HEK293T (cell line): ENCODE results near the gene FAM43A.

Experiments
- CTCF ChIA-PET: fragments of 350-600 bp; formaldehyde crosslinking; extraction: SDS; loops from one replicate; lab custom pipeline; 2021; ENCODE audit warnings: antibody characterized with exemption, inconsistent platforms; lab: Yijun Ruan, JAX
- POLR2A ChIA-PET: fragments of 350-600 bp; formaldehyde crosslinking; extraction: SDS; loops from one replicate; lab custom pipeline; 2020; ENCODE audit warnings: antibody characterized with exemption, inconsistent platforms; lab: Yijun Ruan, JAX
- DNase-seq: peaks from one replicate; pipeline ENCODE4 v3.0.0; 2012; ENCODE audit warnings: mixed read lengths; ENCODE audit errors: extremely low spot score
- ARNT ChIP-seq: fragments of 450-650 bp; IDR thresholded peaks from 2 replicates; pipeline ENCODE4 v1.6.1; 2017; ENCODE audit warnings: mild to moderate bottlenecking
- BHLHE40 ChIP-seq: fragments of 450-650 bp; IDR thresholded peaks from 2 replicates; pipeline ENCODE4 v1.6.1; 2016; ENCODE audit warnings: mild to moderate bottlenecking, moderate library complexity, borderline replicate concordance
- CTBP1 ChIP-seq: fragments of 450-650 bp; IDR thresholded peaks from 2 replicates; pipeline ENCODE4 v1.6.1; 2016; ENCODE audit warnings: borderline replicate concordance
- ELF4 ChIP-seq: fragments of 450-650 bp; IDR thresholded peaks from 2 replicates; pipeline ENCODE4 v1.6.1; 2017; ENCODE audit warnings: antibody characterized with exemption
- FOXA1 ChIP-seq: fragments of 450-650 bp; IDR thresholded peaks from 2 replicates; pipeline ENCODE4 v1.6.1; 2016; ENCODE audit warnings: mild to moderate bottlenecking
- FOXK2 ChIP-seq: fragments of 450-650 bp; IDR thresholded peaks from 2 replicates; pipeline ENCODE4 v1.6.1; 2016; ENCODE audit warnings: mild to moderate bottlenecking
- FOXM1 ChIP-seq: fragments of 450-650 bp; IDR thresholded peaks from 2 replicates; pipeline ENCODE4 v1.6.1; 2017; ENCODE audit warnings: mild to moderate bottlenecking, borderline replicate concordance
- HDGF ChIP-seq: fragments of 450-650 bp; IDR thresholded peaks from 2 replicates; pipeline ENCODE4 v1.6.1; 2017; ENCODE audit warnings: antibody characterized with exemption, borderline replicate concordance
- L3MBTL2 ChIP-seq: fragments of 450-650 bp; conservative IDR thresholded peaks from 2 replicates; pipeline ENCODE4 v1.6.1; 2016; ENCODE audit warnings: mild to moderate bottlenecking
- LEF1 ChIP-seq: fragments of 450-650 bp; IDR thresholded peaks from 2 replicates; pipeline ENCODE4 v1.6.1; 2017; ENCODE audit warnings: mild to moderate bottlenecking, borderline replicate concordance
- NFRKB ChIP-seq: fragments of 450-650 bp; IDR thresholded peaks from 2 replicates; pipeline ENCODE4 v1.6.1; 2016; ENCODE audit warnings: mild to moderate bottlenecking, moderate library complexity
- SP1 ChIP-seq: fragments of 450-650 bp; IDR thresholded peaks from 2 replicates; pipeline ENCODE4 v1.6.1; 2017
- SUZ12 ChIP-seq: fragments of 450-650 bp; IDR thresholded peaks from 2 replicates; pipeline ENCODE4 v1.6.1; 2016; ENCODE audit warnings: mild to moderate bottlenecking
- TARDBP ChIP-seq: fragments of 450-650 bp; IDR thresholded peaks from 2 replicates; pipeline ENCODE4 v1.6.1; 2016
- ZNF384 ChIP-seq: fragments of 450-650 bp; IDR thresholded peaks from 2 replicates; pipeline ENCODE4 v1.6.1; 2016
- TF ChIP-seq, protein P1 (sequence below): fragments of 450-650 bp; IDR thresholded peaks from 2 replicates; pipeline ENCODE4 v1.6.1; 2016

FAM43A gene

GRCh38 chr3:194672876-194673275 is 12.8 kb upstream of the FAM43A start:
- no peak for TF ChIP-seq L3MBTL2
- no peak for TF ChIP-seq ARNT
- no peak for TF ChIP-seq FOXA1
- no peak for TF ChIP-seq TARDBP
- no peak for TF ChIP-seq NFRKB
- TF ChIP-seq FOXM1, result no peak
- TF ChIP-seq, protein P1, sequence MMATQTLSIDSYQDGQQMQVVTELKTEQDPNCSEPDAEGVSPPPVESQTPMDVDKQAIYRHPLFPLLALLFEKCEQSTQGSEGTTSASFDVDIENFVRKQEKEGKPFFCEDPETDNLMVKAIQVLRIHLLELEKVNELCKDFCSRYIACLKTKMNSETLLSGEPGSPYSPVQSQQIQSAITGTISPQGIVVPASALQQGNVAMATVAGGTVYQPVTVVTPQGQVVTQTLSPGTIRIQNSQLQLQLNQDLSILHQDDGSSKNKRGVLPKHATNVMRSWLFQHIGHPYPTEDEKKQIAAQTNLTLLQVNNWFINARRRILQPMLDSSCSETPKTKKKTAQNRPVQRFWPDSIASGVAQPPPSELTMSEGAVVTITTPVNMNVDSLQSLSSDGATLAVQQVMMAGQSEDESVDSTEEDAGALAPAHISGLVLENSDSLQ, result no peak
- no peak for TF ChIP-seq LEF1
- DNase-seq, result no peak
- ChIA-PET POLR2A (interaction anchor here (1.8 to 2.3 kb wide), 2 partner anchors 10 to 168 kb away, joined by 4 to 8 read pairs; no protein-coding TSS in a partner anchor), CTCF (interaction anchor here (0.7 to 1.5 kb wide), 2 partner anchors 10 to 198 kb away, joined by 3 to 13 read pairs; no protein-coding TSS in a partner anchor)

- ChIA-PET CTCF (no interaction called here), POLR2A (interaction anchor here (0.9 kb wide), 1 partner anchor 12 kb away, joined by 4 read pairs; the partner anchor contains the start of gene FAM43A)
- DNase-seq, result no peak
- TF ChIP-seq HDGF (no peak), FOXA1 (no peak), TARDBP (no peak), FOXK2 (no peak), L3MBTL2 (no peak), BHLHE40 (no peak), CTBP1 (no peak)
Observed at GRCh38 chr3:194673761-194674160, 11.9 kb upstream of the FAM43A start.

- TF ChIP-seq CTBP1 (no peak), ELF4 (no peak), ZNF384 (no peak), NFRKB (no peak), LEF1 (no peak), SUZ12 (no peak), FOXM1 (no peak), SP1 (no peak), L3MBTL2 (no peak), TARDBP (no peak), ARNT (no peak), FOXA1 (no peak), FOXK2 (no peak), HDGF (no peak), BHLHE40 (no peak)
- TF ChIP-seq, protein P1, result no peak
- no peak for DNase-seq
- ChIA-PET CTCF (interaction anchor here (0.6 kb wide), 1 partner anchor 86 kb away, joined by 3 read pairs; no protein-coding TSS in a partner anchor), POLR2A (no interaction called here)
Observed at GRCh38 chr3:194675081-194675640, 10.5 kb upstream of the FAM43A start.

DNA sequence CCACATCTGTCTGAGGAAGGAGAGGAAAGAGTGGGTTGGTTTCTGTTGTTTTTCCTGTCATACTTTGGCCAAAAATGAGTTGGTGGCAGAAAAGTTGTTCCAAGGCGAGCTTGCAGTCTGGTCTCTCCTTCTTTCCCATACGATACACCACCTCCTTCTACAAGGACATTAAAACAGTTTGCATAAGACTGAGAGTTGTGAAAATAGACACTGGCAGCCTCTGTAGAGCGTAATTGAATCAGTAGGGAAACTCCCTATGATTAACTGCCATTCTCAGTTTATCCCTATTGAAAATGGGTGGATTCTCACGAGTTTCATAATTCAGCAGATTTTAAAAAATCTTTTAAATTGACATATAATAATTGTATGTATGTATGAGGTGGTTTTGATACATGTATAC is 10.0 kb upstream of the FAM43A start:
- CTCF ChIA-PET, result interaction anchor here (0.6 kb wide), 1 partner anchor 85 kb away, joined by 3 read pairs; no protein-coding TSS in a partner anchor
- DNase-seq, result no peak
- POLR2A ChIA-PET, result no interaction called here
- TF ChIP-seq FOXK2 (no peak), CTBP1 (no peak), NFRKB (no peak), BHLHE40 (no peak), ARNT (no peak), L3MBTL2 (no peak), TARDBP (no peak), SUZ12 (no peak), FOXA1 (no peak), SP1 (no peak), HDGF (no peak), ELF4 (no peak), FOXM1 (no peak)
- TF ChIP-seq, protein P1, result no peak

DNA sequence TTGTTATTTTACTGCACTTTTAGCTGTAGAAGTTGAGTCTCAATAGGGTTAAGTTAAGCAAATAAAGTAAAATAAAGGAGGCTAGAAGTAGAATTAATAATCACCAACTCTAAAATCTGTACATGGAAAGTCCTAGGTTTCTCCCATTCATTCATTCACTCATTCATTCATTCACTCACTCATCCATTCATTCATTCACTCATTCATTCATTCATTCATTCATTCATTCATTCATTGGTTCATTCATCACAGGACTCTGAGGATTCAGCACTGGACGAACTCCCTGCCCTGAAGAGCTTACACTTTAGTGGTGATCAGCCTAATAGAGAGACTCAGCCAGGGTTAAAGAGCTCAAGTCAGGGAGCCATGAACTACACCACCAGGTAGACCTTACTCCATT is 9.2 kb upstream of the FAM43A start:
- TF ChIP-seq, protein P1, result no peak
- TF ChIP-seq ELF4 (no peak), LEF1 (no peak), HDGF (no peak), CTBP1 (no peak), ARNT (no peak), FOXK2 (no peak), L3MBTL2 (no peak), BHLHE40 (no peak), SUZ12 (no peak), FOXA1 (no peak), TARDBP (no peak)
- no peak for DNase-seq
- ChIA-PET POLR2A (no interaction called here), CTCF (interaction anchor here (0.6 kb wide), 1 partner anchor 98 kb away, joined by 5 read pairs; no protein-coding TSS in a partner anchor)
